GM23338 (cell line): ENCODE measurements around the gene COL6A3. TPM values are rescaled to one million over a fixed set of nuclear protein-coding genes. Genes with fewer than 3 reads are reported as not detected.

Experiments
- ATAC-seq: fragments of 200-7000 bp; cut with Tn5 transposase; 3 replicates; pipeline ENCODE4 v1.9.1; 2020
- DNase-seq: peaks from one replicate; pipeline ENCODE4 v3.0.0-alpha.2; 2015; ENCODE audit warnings: low spot score
- H2AFZ ChIP-seq: fragments of 200-600 bp; sonication (generic); 2 replicates; pipeline ENCODE4 v1.8.0; 2016; ENCODE audit warnings: antibody characterized with exemption, mild to moderate bottlenecking, moderate library complexity
- H3F3A ChIP-seq: fragments of 200-600 bp; sonication (generic); replicated peaks from 2 replicates; pipeline ENCODE4 v1.8.0; 2017; ENCODE audit warnings: antibody characterized with exemption, mixed run types, low read depth
- H3K27ac ChIP-seq: fragments of 200-600 bp; sonication (generic); 2 replicates; pipeline ENCODE4 v1.6.1; 2016; ENCODE audit warnings: low read depth
- H3K27me3 ChIP-seq: fragments of 200-600 bp; sonication (generic); 2 replicates; pipeline ENCODE4 v1.8.0; 2016; ENCODE audit warnings: mild to moderate bottlenecking, mixed run types, moderate library complexity; ENCODE audit not compliant: insufficient read depth
- H3K36me3 ChIP-seq: fragments of 200-600 bp; sonication (generic); 2 replicates; pipeline ENCODE4 v1.8.0; 2016; ENCODE audit warnings: mild to moderate bottlenecking; ENCODE audit not compliant: insufficient read depth
- H3K4me1 ChIP-seq: fragments of 200-600 bp; sonication (generic); 2 replicates; pipeline ENCODE4 v1.8.0; 2016; ENCODE audit warnings: mild to moderate bottlenecking, moderate library complexity; ENCODE audit not compliant: insufficient read depth
- H3K4me2 ChIP-seq: fragments of 200-600 bp; sonication (generic); 2 replicates; pipeline ENCODE4 v1.7.1; 2017; ENCODE audit warnings: mixed run types
- H3K4me3 ChIP-seq: fragments of 200-600 bp; sonication (generic); 2 replicates; pipeline ENCODE4 v1.6.1; 2016; ENCODE audit warnings: mixed run types
- H3K79me2 ChIP-seq: fragments of 200-600 bp; sonication (generic); replicated peaks from 2 replicates; pipeline ENCODE4 v1.8.0; 2017; ENCODE audit warnings: mild to moderate bottlenecking; ENCODE audit not compliant: insufficient read depth
- H3K9me2 ChIP-seq: fragments of 200-600 bp; sonication (generic); 2 replicates; pipeline ENCODE4 v1.8.0; 2017; ENCODE audit not compliant: insufficient read depth
- H4K20me1 ChIP-seq: fragments of 200-600 bp; sonication (generic); replicated peaks from 2 replicates; pipeline ENCODE4 v1.8.0; 2017; ENCODE audit warnings: mild to moderate bottlenecking; ENCODE audit not compliant: insufficient read depth
- H3K27ac Mint-ChIP-seq: 2 replicates; pipeline ENCODE4 v1.8.0; 2020; ENCODE audit warnings: inconsistent platforms, mild to moderate bottlenecking, moderate library complexity, mixed read lengths
- H3K27me3 Mint-ChIP-seq: 3 replicates; pipeline ENCODE4 v1.8.0; 2022; ENCODE audit warnings: low read depth, mild to moderate bottlenecking, moderate library complexity, mixed read lengths, inconsistent platforms; ENCODE audit not compliant: insufficient read depth, poor library complexity
- H3K36me3 Mint-ChIP-seq: 3 replicates; pipeline ENCODE4 v1.8.0; 2021; ENCODE audit warnings: low read depth, mild to moderate bottlenecking, inconsistent platforms, moderate library complexity, mixed read lengths
- H3K4me1 Mint-ChIP-seq: 3 replicates; pipeline ENCODE4 v1.8.0; 2020; ENCODE audit warnings: mild to moderate bottlenecking, inconsistent platforms, mixed read lengths
- H3K4me3 Mint-ChIP-seq: 3 replicates; pipeline ENCODE4 v1.8.0; 2021; ENCODE audit warnings: moderate library complexity, mild to moderate bottlenecking, inconsistent platforms, mixed read lengths
- H3K9me3 Mint-ChIP-seq: 3 replicates; pipeline ENCODE4 v1.8.0; 2020; ENCODE audit warnings: moderate library complexity, mild to moderate bottlenecking, inconsistent platforms, mixed read lengths
- CREB1 ChIP-seq: fragments of 250-450 bp; sonication (Bioruptor Pico); IDR thresholded peaks from 2 replicates; pipeline ENCODE4 v1.5.0; 2020; ENCODE audit warnings: low read depth, mild to moderate bottlenecking, moderate library complexity
- EZH2 ChIP-seq: fragments of 200-600 bp; sonication (generic); IDR thresholded peaks from one replicate; pipeline ENCODE4 v1.8.0; 2017; ENCODE audit warnings: antibody characterized with exemption, mild to moderate bottlenecking, low read depth; ENCODE audit not compliant: unreplicated experiment
- EZH2phosphoT487 ChIP-seq: fragments of 200-600 bp; sonication (generic); IDR thresholded peaks from one replicate; pipeline ENCODE4 v1.8.1; 2018; ENCODE audit warnings: antibody characterized with exemption; ENCODE audit not compliant: unreplicated experiment
- JUNB ChIP-seq: IDR thresholded peaks from one replicate; pipeline ENCODE4 v1.6.1; 2016; ENCODE audit warnings: antibody characterized with exemption; ENCODE audit not compliant: unreplicated experiment
- NANOG ChIP-seq: IDR thresholded peaks from 2 replicates; pipeline ENCODE4 v1.6.1; 2016; ENCODE audit warnings: antibody characterized with exemption, borderline replicate concordance
- POLR2AphosphoS5 ChIP-seq: IDR thresholded peaks from 2 replicates; pipeline ENCODE4 v1.6.1; 2016; ENCODE audit warnings: antibody characterized with exemption, low read depth
- STAT1 ChIP-seq: IDR thresholded peaks from one replicate; pipeline ENCODE4 v1.6.1; 2016; ENCODE audit warnings: antibody characterized with exemption; ENCODE audit not compliant: unreplicated experiment
- ZNF331 ChIP-seq: fragments of 250-450 bp; sonication (Bioruptor Pico); IDR thresholded peaks from 2 replicates; pipeline ENCODE4 v1.5.0; 2020; ENCODE audit warnings: low read depth, mild to moderate bottlenecking, moderate library complexity
- polyA plus RNA-seq: library from polyadenylated mRNA; unstranded; fragments of >200 nt; fragmentation: Nextera tagmentation; extraction: Ambion mirVana; gene quantifications from 2 replicates; pipeline ENCODE4 v1.2.1, GENCODE V29; 2016
- total RNA-seq: library from RNA; depleted of rRNA; stranded (reverse); fragments of >200 nt; shearing (Covaris generic); gene quantifications from 2 replicates; pipeline ENCODE4 v1.2.3, GENCODE V29; 2014
- TF ChIP-seq, protein P1 (sequence below): IDR thresholded peaks from one replicate; pipeline ENCODE4 v1.6.1; 2018; ENCODE audit warnings: antibody characterized with exemption; ENCODE audit not compliant: unreplicated experiment
- TF ChIP-seq, protein P2 (sequence below): IDR thresholded peaks from 2 replicates; pipeline ENCODE4 v1.6.1; 2016; ENCODE audit warnings: antibody characterized with exemption

The COL6A3 gene
- total and polyA plus RNA-seq, 2 experiments from 2014 or later = 1.2 to 7.3 TPM

DNA sequence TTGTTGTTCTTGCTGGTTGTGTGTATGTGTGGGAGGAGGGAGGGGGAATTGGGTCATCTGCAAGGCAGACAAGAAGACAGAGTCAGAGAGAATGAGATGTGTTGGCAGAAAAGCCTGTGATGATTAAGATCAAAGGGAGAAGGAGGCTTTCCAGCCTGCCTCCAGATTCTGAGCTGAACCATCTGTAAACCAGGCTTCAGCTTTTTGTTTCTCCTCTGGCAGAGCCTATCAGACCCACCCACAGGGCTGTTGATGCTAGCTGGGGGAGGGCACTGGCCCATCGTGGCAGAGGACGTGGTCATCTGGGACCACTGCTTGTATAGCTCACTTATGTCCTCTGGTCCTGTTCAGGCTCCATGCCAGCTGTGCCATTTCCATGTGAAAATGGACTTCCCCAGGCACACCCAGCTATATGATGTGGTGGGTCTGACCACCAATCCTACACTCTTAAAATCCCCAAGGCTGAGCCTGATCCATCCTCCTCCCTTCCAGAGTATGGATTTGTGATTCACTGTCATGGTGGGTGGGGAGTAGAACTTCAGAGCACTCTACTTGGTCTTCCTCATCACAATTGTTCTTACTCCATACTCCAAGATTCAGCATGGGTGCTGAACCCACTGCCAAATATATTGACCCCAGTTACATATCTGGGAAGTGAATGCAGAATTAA lies 27.8 kb upstream of the COL6A3 start:
- Histone ChIP-seq H2AFZ (no peak overlapping the region), H3K36me3 (no peaks in the 10 kb centered on the region), H3K4me2 (no peak overlapping the region), H3K4me3 (no peak overlapping the region), H3K9me2 (no peaks in the 10 kb centered on the region), H3F3A (no peaks in the 10 kb centered on the region), H3K27me3 (no peaks in the 10 kb centered on the region), H3K79me2 (no peaks in the 10 kb centered on the region), H3K4me1 (no peaks in the 10 kb centered on the region; the same call in 1 of the 2 replicates), H3K27ac (no peak overlapping the region), H4K20me1 (no peaks in the 10 kb centered on the region)
- peaks cover 3% of the 10 kb centered on the region; the same call in 1 of the 3 replicates for H3K36me3 Mint-ChIP-seq
- no peak for TF ChIP-seq ZNF331 (CRISPR knock-in tag)
- TF ChIP-seq, protein P1, sequence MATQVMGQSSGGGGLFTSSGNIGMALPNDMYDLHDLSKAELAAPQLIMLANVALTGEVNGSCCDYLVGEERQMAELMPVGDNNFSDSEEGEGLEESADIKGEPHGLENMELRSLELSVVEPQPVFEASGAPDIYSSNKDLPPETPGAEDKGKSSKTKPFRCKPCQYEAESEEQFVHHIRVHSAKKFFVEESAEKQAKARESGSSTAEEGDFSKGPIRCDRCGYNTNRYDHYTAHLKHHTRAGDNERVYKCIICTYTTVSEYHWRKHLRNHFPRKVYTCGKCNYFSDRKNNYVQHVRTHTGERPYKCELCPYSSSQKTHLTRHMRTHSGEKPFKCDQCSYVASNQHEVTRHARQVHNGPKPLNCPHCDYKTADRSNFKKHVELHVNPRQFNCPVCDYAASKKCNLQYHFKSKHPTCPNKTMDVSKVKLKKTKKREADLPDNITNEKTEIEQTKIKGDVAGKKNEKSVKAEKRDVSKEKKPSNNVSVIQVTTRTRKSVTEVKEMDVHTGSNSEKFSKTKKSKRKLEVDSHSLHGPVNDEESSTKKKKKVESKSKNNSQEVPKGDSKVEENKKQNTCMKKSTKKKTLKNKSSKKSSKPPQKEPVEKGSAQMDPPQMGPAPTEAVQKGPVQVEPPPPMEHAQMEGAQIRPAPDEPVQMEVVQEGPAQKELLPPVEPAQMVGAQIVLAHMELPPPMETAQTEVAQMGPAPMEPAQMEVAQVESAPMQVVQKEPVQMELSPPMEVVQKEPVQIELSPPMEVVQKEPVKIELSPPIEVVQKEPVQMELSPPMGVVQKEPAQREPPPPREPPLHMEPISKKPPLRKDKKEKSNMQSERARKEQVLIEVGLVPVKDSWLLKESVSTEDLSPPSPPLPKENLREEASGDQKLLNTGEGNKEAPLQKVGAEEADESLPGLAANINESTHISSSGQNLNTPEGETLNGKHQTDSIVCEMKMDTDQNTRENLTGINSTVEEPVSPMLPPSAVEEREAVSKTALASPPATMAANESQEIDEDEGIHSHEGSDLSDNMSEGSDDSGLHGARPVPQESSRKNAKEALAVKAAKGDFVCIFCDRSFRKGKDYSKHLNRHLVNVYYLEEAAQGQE = no peak
- no peak for TF ChIP-seq EZH2
- TF ChIP-seq POLR2AphosphoS5 = no peak
- TF ChIP-seq EZH2phosphoT487 = no peak
- no peak for TF ChIP-seq NANOG
- TF ChIP-seq, protein P2, sequence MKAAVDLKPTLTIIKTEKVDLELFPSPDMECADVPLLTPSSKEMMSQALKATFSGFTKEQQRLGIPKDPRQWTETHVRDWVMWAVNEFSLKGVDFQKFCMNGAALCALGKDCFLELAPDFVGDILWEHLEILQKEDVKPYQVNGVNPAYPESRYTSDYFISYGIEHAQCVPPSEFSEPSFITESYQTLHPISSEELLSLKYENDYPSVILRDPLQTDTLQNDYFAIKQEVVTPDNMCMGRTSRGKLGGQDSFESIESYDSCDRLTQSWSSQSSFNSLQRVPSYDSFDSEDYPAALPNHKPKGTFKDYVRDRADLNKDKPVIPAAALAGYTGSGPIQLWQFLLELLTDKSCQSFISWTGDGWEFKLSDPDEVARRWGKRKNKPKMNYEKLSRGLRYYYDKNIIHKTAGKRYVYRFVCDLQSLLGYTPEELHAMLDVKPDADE = no peak
- TF ChIP-seq STAT1 = no peak
- DNase-seq (no peak), ATAC-seq (no peak)
- H3K9me3 Mint-ChIP-seq = peaks cover 7% of the 10 kb centered on the region; the same call in 1 of the 3 replicates
- H3K27ac Mint-ChIP-seq = no peak overlapping the region
- peaks cover 14% of the 10 kb centered on the region for H3K4me1 Mint-ChIP-seq
- peaks cover 6% of the 10 kb centered on the region for H3K27me3 Mint-ChIP-seq
- H3K4me3 Mint-ChIP-seq = no peak overlapping the region

DNA sequence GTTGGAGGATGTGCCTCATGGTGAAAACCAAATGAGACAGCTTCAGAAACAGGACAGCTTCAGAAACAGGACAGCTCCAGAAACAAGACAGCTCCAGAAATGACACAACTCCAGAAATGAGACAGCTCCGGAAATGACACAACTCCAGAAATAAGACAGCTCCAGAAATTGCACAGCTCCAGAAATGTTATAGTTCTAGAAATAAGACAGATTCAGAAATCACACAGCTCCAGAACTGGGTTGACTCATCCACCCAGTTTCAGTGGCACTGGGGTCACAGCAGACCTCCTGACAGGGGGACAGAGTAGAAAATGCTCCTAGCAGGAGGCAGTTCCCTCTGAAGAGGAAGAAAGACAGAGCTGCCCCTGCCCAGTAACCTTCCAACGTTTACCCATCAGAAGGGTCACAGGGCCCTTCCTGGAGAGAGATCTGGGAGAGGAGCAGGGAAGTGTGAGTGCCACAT lies 26.9 kb upstream of the COL6A3 start:
- TF ChIP-seq JUNB = no peak
- no peak for TF ChIP-seq CREB1 (CRISPR knock-in tag)
- TF ChIP-seq, protein P1 = no peak
- no peaks in the 10 kb centered on the region for H3K9me2 ChIP-seq
- peaks cover 3% of the 10 kb centered on the region; the same call in 1 of the 3 replicates for H3K36me3 Mint-ChIP-seq
- no peak overlapping the region for H2AFZ ChIP-seq
- peaks cover 7% of the 10 kb centered on the region; the same call in 1 of the 3 replicates for H3K9me3 Mint-ChIP-seq
- no peak overlapping the region for H3K27ac ChIP-seq
- peaks cover 8% of the 10 kb centered on the region for H3K27me3 Mint-ChIP-seq
- H3K36me3 ChIP-seq = no peaks in the 10 kb centered on the region
- no peak for DNase-seq
- no peaks in the 10 kb centered on the region for H3K79me2 ChIP-seq
- no peaks in the 10 kb centered on the region for H4K20me1 ChIP-seq
- H3K27ac Mint-ChIP-seq = no peak overlapping the region
- peaks cover 14% of the 10 kb centered on the region for H3K4me1 Mint-ChIP-seq
- H3F3A ChIP-seq = no peaks in the 10 kb centered on the region
- H3K4me1 ChIP-seq = no peaks in the 10 kb centered on the region; the same call in 1 of the 2 replicates
- H3K27me3 ChIP-seq = no peaks in the 10 kb centered on the region
- no peak overlapping the region for H3K4me3 Mint-ChIP-seq
- no peak for ATAC-seq
- no peak overlapping the region for H3K4me3 ChIP-seq
- no peak overlapping the region for H3K4me2 ChIP-seq
